DMS114 treated with DMSO at 0.1 percent for 48 hours (cell line): ENCODE measurements around the gene C1orf167.

ENCODE experiments used
- DNase-seq: peaks from one replicate; lab custom pipeline; 2025; ENCODE audit not compliant: unreplicated experiment; lab: John Stamatoyannopoulos, UW

The C1orf167 gene

DNA sequence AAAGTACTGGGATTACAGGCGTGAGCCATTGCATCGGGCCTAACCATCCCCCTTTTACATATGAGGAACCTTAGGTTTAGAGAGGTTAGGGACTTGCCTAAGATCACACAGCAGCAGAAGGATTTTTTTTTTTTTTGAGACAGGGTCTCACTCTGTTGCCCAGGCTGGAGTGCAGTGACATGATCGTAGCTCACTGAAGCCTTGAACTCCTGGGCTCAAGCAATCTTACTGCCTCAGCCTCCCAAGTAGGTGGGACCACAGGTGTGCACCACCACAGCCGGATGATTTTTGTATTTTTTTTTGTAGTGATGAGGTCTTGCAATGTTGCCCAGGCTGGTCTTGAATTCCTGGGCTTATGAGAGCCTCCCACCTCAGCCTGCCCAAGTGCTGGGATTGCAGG, 2.2 kb upstream of the C1orf167 start:
- no peak for DNase-seq

DNA sequence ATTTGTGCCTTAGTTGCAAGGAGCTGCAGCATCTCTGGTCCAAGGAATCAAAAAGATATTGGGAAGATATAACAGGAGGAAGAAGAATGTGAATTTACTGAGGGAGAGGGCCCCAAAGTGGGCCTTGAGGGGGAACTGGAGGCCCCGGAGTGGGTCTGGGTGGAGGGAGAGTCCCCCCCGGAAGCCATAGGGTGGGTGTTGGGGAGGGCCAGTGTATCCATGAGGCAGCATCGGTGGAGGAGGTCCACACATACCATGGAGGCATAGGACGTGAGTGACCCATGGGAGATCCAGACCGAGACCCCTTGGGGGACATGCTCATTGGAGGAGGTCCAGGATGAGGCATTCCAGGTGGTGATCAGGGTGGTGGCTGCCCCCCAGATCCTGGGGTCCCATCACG, 708 bp upstream of the C1orf167 start:
- no peak for DNase-seq

DNA sequence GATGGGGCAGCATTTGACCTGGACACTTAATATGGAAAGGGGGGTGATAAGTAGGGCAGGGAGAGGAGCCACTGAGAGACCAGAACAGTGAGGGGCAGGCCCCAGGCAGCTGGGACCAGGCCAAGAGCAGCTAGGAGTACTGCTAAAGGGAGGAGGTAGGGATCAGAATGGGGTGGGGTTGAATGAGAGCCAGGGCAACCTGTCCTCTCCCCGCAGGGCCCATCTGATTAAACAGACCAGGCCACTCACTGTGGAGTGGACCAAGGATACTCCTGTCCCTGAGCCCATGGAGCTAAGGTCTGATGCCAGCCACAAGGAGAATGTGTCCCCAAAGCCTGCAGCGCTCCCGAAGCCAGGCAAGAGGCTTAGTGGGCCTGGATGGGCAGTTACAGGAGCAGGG, 2.1 kb downstream of the C1orf167 start:
- no peak for DNase-seq

DNA sequence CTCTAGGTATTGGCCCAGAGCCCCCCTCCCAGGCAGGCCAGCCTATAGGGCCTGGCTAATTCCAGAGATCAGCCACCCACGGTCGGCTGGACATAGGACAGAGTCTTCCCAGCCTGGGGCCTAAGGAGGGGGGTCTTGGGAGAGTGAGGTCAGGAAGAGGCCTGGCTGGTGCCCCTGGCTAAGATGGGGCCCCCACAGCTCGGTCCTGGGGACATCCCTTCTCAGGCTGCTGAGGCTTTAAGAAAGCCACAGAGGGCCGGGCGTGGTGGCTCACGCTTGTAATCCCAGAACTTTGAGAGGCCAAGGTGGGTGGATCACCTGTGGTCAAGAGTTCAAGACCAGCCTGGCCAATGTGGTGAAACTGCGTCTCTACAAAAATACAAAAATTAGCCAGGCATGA, 2.5 kb downstream of the C1orf167 start:
- DNase-seq: no peak

DNA sequence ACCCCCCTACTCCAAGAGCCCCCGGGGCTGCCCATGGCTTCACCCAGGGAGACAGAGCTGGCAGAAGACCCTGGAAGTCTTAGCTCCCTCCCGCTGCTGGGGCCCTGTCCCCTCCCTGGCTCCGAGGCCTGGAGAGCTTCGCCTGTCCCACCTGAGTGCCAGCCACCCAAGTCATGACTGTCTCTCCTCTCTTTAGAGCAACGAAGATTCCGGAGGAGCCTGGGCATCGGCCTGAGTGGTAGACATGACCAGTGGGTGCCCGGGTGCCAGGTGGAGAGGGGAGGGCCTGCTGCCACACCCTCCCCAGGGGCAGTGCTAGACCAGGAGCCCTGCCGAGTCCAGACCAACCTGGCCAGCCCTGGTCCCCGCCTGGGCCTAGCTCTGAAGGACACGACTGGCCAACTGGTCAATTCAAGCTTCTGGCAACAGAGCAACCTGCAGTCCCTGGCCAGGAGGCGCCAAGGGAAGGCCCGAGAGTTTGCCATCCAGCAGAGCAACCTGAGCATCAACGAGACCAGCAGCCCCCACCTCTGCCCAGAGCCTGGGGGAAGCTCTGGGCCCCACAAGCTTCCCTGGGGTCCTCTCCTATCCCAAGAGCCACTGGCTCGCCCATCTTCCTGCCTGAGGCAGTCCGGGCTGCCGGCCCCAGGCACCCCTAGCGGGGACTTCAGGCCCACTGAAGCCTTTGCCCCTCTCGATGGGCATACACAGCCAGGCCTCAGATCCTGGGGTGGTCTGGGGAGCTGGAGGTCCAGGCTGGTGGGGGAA, 3.9 kb downstream of the C1orf167 start:
- no peak for DNase-seq

DNA sequence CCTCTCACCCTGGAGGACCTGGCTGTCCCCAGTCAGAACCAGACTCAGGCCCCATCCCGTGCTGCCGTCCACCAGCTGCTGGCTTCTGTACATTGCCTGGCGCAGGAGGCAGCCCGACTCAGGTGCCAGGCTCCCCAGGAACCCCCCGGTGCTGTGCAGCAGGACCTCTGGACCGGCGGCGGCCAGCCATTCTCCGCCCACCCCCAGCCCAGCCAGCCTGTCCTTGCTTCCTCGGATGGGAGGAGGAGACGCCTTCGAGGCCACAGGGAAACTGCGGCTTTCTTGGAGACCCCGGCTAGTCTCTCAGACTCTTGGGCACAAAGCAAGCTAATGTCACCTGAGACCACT, 4.4 kb downstream of the C1orf167 start:
- DNase-seq: no peak

GRCh38 chr1:11767922-11768704, 6.1 kb downstream of the C1orf167 start:
- DNase-seq: no peak

- DNase-seq: no peak
These were observed 6.8 kb downstream of the C1orf167 start for GRCh38 chr1:11768821-11769220.

- DNase-seq: no peak
These were observed 7.3 kb downstream of the C1orf167 start for GRCh38 chr1:11769274-11769673.

DNA sequence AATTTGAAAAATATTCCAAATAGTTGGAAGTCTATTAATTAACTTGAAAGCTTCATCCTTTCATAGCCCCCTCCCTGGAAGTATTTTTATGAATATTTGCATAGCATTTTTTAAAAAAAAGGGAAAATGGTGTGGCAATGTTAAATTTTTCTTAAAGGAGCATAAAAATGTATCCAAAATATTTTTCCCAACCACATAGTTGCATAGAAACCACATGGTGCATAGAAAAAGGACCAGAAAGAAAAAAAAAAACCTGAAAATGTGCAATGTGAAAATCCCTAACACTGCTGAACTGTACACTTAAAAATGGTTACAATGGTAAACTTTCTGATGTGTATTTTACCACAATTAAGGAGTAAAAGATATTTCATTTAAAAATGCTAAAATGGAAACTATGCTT, 8.0 kb downstream of the C1orf167 start:
- DNase-seq: no peak

DNA sequence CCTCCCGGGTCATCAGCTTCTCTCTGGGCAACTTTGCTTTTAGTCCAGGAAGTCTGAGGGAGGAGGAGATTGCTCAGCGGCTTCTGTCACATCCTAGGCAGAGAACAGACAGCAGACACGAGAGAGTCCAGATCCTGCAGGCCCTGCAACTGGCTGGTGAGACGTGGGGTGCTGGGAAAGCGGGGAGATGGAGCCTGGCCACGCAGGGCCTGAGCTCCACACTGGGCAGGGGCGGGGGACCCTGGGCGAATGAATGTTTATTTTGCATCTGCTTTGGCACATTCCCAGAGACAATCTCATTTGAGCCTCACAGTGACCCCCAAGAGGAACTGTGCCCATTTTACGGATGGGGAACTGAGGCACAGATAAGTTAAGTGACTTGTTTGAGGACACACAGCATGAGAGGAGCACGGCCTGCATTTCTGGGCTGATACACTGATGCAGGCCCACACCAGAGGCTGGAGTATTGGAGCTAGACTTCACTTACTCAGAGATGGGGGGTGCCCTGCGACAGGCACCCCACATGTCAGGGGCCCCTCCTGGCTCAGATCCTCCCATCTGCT, 9.6 kb downstream of the C1orf167 start:
- DNase-seq: no peak

- DNase-seq: no peak
These were observed 10.5 kb downstream of the C1orf167 start for GRCh38 chr1:11772458-11772857.

DNA sequence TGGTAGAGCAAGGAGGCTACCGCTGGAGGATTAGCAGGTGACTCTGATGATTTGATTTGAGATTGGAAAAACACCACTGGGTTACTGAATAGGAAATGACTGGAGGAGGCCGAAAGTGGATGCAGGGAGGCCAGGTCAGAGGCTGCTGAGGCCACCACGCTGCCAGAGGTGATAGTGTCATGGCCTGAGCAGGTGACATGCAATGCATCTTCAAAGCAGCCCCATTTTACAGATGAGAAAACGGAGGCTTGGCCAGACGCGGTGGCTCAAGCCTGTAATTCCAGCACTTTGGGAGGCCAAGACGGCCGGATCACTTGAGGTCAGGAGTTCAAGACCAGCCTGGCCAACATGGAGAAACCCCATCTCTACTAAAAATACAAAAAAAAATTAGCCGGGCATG, 12.8 kb downstream of the C1orf167 start:
- no peak for DNase-seq

- DNase-seq: no peak
These were observed 15.8 kb downstream of the C1orf167 start for GRCh38 chr1:11777658-11778322.

DNA sequence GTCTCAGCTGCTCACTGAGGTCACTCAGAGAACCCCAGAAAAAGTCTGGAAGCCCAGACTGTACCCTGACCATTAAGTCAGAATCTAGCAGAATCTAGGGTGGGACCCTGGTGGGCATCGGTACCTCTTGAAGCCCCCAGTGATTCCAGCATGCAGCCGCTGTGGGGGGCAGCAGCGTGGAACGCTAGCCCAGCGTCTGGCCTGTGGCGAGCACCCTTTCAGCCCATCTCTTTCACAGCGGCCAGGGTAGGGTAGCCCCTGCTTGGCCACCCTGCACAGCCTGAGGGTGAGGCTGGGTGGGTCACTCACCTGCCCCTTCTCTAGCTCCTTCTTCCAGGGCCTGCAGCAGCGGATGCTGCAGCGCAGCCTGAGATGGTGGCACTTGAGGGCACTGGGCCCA, 16.3 kb downstream of the C1orf167 start:
- DNase-seq: no peak

DNA sequence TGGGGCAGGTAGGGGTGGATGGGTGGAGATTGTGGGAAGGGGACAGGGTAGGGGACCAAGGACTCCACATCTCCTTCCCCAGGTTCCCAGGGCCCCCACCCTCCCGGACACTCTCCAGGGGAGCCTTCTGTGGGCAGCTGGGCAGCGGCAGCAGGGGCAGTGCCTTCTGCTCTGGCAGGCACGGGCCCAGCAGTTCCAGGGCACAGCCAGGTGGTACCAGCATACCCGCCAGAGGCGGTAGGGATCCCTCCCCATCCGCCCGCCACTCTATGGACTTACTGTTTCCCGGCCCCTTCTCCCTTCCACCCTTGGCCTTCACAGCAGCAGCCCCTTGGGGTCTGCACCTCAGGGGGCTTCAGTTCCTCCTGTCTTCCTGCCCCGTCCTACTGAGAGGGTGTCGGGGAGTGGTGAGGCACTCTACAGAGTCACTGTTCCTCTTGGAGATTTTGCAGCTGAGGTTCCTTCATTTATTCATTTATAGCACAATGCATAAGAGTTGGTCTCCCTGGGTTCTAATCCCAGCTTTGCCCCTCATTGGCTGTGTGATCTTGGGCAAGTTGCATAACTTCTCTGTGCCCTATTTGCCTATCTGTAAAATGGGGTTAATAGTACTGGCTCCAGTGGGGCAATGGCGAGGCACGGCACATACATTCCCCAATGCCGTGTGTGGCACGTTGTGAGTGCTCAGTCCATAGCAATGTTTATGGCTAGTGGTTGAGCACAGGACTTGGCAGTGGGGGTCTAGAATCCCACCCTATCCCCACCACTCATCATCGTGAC, 17.0 kb downstream of the C1orf167 start:
- DNase-seq: no peak

DNA sequence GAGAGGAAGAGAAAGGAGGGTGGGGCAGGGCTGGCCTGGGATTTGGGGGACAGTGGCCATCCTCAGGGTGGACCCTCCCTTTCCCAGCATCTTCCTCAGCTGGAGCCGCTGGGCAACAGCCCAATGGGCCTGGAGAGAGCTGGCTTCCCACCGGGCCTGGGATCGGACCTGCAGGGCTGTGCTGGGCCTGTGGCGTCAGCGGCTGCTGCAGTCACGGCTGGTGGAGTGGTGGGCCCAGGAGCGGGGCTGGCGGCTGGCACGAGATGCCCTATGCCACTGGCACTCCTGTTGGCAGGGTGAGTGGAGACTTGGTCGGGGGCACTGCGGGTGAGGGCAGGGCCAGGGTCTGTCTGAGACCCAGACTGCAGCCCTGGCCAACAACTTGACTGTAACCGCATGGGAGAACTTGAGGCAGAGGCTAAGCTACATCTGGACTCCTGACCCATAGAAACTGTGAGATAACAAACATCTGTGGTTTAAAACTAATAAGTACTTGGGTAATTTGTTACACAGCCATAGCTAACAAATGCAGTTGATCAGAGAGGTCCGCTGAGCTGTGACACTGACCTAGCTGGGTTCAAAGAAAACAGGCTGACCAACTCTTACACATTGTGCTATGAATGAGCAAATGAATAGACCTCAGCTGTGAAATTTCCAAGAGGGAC, 17.9 kb downstream of the C1orf167 start:
- DNase-seq: no peak

GRCh38 chr1:11780380-11781147, 18.6 kb downstream of the C1orf167 start:
- no peak for DNase-seq

DNA sequence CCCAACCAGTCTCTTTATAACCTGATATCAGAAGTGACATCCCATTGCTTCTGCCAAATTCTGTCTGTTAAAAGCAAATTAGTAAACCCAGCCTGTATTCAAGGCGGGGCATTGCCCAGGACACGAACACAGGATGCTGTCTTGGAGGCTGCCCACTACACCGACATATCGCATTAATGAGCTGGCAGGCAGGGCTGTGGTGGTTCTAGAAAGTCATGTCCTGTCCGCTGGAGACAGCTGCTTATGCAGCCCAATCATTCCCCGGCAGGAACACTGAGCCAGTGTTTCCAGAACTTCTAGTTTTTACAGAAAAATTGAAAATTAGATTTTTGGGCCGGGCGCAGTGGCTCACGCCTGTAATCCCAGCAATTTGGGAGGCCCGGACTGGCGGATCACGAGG, 19.3 kb downstream of the C1orf167 start:
- no peak for DNase-seq
